DOHH2 (cell line): ENCODE measurements around the gene PHC2.

Experiments
- EZH2phosphoT487 ChIP-seq: fragments of 200-600 bp; sonication (generic); IDR thresholded peaks from 2 replicates; pipeline ENCODE4 v1.6.1; 2017; ENCODE audit warnings: borderline replicate concordance, mild to moderate bottlenecking, antibody characterized with exemption, low read length, moderate library complexity, mixed read lengths
- TF ChIP-seq, protein P1 (sequence below): fragments of 200-600 bp; sonication (generic); IDR thresholded peaks from one replicate; pipeline ENCODE4 v1.5.1; 2014; ENCODE audit warnings: antibody characterized with exemption, mild to moderate bottlenecking, low read depth, low read length; ENCODE audit not compliant: poor library complexity, severe bottlenecking

DNA sequence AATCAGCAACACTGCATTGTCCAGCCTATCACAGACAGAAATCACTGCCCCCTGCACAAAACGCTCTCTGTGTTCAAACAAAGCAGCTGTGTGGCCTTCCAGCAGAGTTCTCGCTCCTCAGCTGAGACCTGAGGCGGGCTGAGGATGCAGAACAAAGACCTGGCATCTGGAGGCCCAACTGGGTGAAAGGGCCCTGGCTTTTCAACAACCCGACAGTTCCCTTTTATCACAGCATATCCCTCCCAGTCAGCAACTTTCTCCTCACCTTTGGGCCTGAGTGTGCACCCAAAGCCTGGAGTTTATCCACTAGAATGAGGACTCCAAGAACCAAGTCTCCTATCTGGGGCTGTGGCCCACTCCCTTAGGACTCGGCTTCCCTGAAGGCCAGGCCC lies 67.4 kb downstream of the PHC2 start:
- TF ChIP-seq, protein P1, sequence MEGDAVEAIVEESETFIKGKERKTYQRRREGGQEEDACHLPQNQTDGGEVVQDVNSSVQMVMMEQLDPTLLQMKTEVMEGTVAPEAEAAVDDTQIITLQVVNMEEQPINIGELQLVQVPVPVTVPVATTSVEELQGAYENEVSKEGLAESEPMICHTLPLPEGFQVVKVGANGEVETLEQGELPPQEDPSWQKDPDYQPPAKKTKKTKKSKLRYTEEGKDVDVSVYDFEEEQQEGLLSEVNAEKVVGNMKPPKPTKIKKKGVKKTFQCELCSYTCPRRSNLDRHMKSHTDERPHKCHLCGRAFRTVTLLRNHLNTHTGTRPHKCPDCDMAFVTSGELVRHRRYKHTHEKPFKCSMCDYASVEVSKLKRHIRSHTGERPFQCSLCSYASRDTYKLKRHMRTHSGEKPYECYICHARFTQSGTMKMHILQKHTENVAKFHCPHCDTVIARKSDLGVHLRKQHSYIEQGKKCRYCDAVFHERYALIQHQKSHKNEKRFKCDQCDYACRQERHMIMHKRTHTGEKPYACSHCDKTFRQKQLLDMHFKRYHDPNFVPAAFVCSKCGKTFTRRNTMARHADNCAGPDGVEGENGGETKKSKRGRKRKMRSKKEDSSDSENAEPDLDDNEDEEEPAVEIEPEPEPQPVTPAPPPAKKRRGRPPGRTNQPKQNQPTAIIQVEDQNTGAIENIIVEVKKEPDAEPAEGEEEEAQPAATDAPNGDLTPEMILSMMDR: no peak
- no peak for TF ChIP-seq EZH2phosphoT487
